Measurements from ENCODE around the gene NEK1.

Gene NEK1

GRCh38 chr4:169345316-169345721 lies 267.1 kb downstream of the NEK1 start:
- DNase-seq = no peak
